Sigmoid colon (tissue), 4 donors: ENCODE results near the gene DNAL1.

Source experiments
- POLR2A ChIP-seq, 2 donors: fragments of 450-650 bp; IDR thresholded peaks; one replicate each; pipeline ENCODE4 v1.6.1; 2016; ENCODE audit warnings: antibody characterized with exemption in 2 of 2, mild to moderate bottlenecking in 2 of 2, moderate library complexity in 2 of 2
- POLR2AphosphoS5 ChIP-seq, 4 donors: sonication (generic); formaldehyde crosslinking; IDR thresholded peaks; one replicate each; pipeline ENCODE4 v1.6.1; 2017; ENCODE audit warnings: antibody characterized with exemption in 4 of 4
- TF ChIP-seq, protein P1 (sequence below), 4 experiments: fragments of 450-650 bp in 3 of 4; fragments of 200-600 bp in 1 of 4; IDR thresholded peaks; one replicate each; pipeline ENCODE4 v1.5.1; 2016 to 2019; ENCODE audit warnings: antibody characterized with exemption in 4 of 4, mild to moderate bottlenecking in 3 of 4, moderate library complexity in 2 of 4

DNA sequence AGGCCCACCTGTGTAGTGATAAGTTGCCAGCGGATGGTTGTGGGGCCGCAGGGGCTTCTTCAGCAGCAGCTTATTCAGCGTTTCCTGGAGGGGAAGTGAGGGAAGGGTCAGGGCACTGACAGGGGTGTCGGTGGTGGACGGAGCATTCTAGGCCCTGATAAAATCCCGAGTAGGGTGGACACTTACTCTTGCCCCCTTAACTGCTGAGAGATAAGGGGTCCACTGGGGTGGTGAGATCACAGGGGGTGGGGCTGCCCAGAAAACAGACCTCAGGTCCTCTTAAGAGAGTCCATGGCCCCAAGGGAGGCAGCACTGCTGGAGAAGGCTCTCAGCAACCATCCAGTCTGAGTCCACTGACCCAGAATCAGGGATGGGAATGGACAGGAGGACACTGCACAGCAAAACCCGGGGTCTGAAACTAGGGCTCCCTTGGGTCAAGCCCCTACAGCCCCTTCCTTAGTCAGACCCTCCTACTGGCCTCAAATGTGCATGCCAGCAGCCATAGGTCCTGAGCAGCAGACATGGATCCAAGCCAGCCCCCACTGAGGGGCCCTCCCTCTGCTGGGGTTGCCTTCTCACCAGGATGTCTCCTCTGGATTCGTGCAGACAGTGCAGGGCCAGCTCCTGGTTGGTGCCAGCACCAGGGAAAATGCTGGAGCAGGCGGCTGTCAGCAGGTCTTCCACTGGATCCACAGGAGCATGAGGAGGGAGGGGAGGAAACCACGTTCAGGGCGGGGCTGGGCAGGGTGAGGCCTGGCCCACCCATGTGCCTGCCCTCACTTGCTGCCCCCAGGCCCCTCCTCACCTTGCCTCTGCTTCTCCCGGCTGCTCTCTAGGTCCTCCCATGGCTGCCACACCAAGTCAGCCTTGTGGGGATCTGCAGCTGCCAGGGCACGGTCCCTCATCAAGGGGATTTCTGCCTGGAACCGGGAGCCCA, 81.5 kb downstream of the DNAL1 start:
- TF ChIP-seq POLR2A (IDR thresholded peaks at IDR 0.05), result no peak
- no peak for TF ChIP-seq POLR2AphosphoS5 (IDR thresholded peaks at IDR 0.05)
- TF ChIP-seq, protein P1, sequence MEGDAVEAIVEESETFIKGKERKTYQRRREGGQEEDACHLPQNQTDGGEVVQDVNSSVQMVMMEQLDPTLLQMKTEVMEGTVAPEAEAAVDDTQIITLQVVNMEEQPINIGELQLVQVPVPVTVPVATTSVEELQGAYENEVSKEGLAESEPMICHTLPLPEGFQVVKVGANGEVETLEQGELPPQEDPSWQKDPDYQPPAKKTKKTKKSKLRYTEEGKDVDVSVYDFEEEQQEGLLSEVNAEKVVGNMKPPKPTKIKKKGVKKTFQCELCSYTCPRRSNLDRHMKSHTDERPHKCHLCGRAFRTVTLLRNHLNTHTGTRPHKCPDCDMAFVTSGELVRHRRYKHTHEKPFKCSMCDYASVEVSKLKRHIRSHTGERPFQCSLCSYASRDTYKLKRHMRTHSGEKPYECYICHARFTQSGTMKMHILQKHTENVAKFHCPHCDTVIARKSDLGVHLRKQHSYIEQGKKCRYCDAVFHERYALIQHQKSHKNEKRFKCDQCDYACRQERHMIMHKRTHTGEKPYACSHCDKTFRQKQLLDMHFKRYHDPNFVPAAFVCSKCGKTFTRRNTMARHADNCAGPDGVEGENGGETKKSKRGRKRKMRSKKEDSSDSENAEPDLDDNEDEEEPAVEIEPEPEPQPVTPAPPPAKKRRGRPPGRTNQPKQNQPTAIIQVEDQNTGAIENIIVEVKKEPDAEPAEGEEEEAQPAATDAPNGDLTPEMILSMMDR (IDR thresholded peaks at IDR 0.05), result no peak
